K562 (cell line): ENCODE results near the gene ARL6IP1. TPM values are rescaled to one million over a fixed set of nuclear protein-coding genes. Genes with fewer than 3 reads are reported as not detected.
A peak's percentile ranks its signal among the peaks of the same experiment; 100 is the strongest.

Source experiments
- ATF1 ChIP-seq, 2 experiments: fragments of 450-650 bp in 1 of 2; IDR thresholded peaks; 2 replicates each; pipeline ENCODE4 v1.6.1; 2016; ENCODE audit warnings: missing compliant biosample characterization in 1 of 2, missing genetic modification characterization in 1 of 2
- BCL6 ChIP-seq: fragments of 250-450 bp; sonication (Bioruptor Pico); IDR thresholded peaks from 2 replicates; pipeline ENCODE4 v1.4.0; 2020
- BHLHE40 ChIP-seq: IDR thresholded peaks from 2 replicates; pipeline ENCODE4 v1.6.1; 2011; ENCODE audit warnings: low read length, improper control_type of control experiment
- CBX1 ChIP-seq: sonication (generic); IDR thresholded peaks from 2 replicates; pipeline ENCODE4 v1.6.1; 2016; ENCODE audit warnings: antibody characterized with exemption, low read depth, mild to moderate bottlenecking
- CGGBP1 ChIP-seq: fragments of 250-450 bp; sonication (Bioruptor Pico); IDR thresholded peaks from 2 replicates; pipeline ENCODE4 v1.9.0; 2021; ENCODE audit warnings: mild to moderate bottlenecking
- COPS2 ChIP-seq: fragments of 450-650 bp; conservative IDR thresholded peaks from 2 replicates; pipeline ENCODE4 v1.6.1; 2016; ENCODE audit warnings: mild to moderate bottlenecking, moderate library complexity
- FOS ChIP-seq: IDR thresholded peaks from 3 replicates; pipeline ENCODE4 v1.6.1; 2011; ENCODE audit not compliant: insufficient read length; ENCODE audit errors: extremely low read depth
- FOXK2 ChIP-seq, 2 experiments: fragments of 450-650 bp; IDR thresholded peaks in 1 of 2; conservative IDR thresholded peaks in 1 of 2; 2 replicates each; pipeline ENCODE4 v1.6.1; 2016; ENCODE audit warnings: low read depth in 2 of 2, mild to moderate bottlenecking in 1 of 2
- GTF2A2 ChIP-seq: IDR thresholded peaks from 2 replicates; pipeline ENCODE4 v1.6.1; 2016; ENCODE audit warnings: mild to moderate bottlenecking, missing genetic modification characterization, missing compliant biosample characterization
- HMBOX1 ChIP-seq: sonication (generic); IDR thresholded peaks from 2 replicates; pipeline ENCODE4 v1.6.1; 2016
- MAX ChIP-seq: sonication (generic); formaldehyde crosslinking; IDR thresholded peaks from 2 replicates; pipeline ENCODE4 v1.9.0; 2022; ENCODE audit warnings: mild to moderate bottlenecking, missing genetic modification reagents
- NELFE ChIP-seq: IDR thresholded peaks from 2 replicates; pipeline ENCODE4 v1.6.1; 2011; ENCODE audit warnings: mild to moderate bottlenecking; ENCODE audit not compliant: insufficient read depth, insufficient read length
- PURB ChIP-seq: sonication (generic); formaldehyde crosslinking; IDR thresholded peaks from 2 replicates; pipeline ENCODE4 v1.9.0; 2021; ENCODE audit warnings: low read depth, mild to moderate bottlenecking, missing genetic modification reagents
- RAD21 ChIP-seq, 2 experiments: fragments of 250-450 bp in 1 of 2; fragments of 450-650 bp in 1 of 2; sonication (Bioruptor Pico) in 1 of 2; formaldehyde crosslinking in 1 of 2; IDR thresholded peaks in 1 of 2; conservative IDR thresholded peaks in 1 of 2; 2 replicates each; pipeline versions ENCODE4 v1.4.0 to v1.8.0; 2020 to 2022; ENCODE audit warnings: mild to moderate bottlenecking in 2 of 2, moderate library complexity in 1 of 2
- RBM14 ChIP-seq: fragments of 200-400 bp; formaldehyde crosslinking; IDR thresholded peaks from 2 replicates; pipeline ENCODE4 v1.6.1; 2018; ENCODE audit warnings: low read depth, mild to moderate bottlenecking, low read length, moderate library complexity, borderline replicate concordance; ENCODE audit not compliant: insufficient read depth
- RFX1 ChIP-seq: fragments of 450-650 bp; IDR thresholded peaks from 2 replicates; pipeline ENCODE4 v1.6.1; 2016; ENCODE audit warnings: mild to moderate bottlenecking, moderate library complexity
- RREB1 ChIP-seq: fragments of 250-450 bp; sonication (Bioruptor Pico); IDR thresholded peaks from 2 replicates; pipeline ENCODE4 v1.4.0; 2020
- SAFB ChIP-seq: fragments of 200-400 bp; formaldehyde crosslinking; IDR thresholded peaks from 2 replicates; pipeline ENCODE4 v1.6.1; 2017; ENCODE audit warnings: low read depth, low read length, borderline replicate concordance
- ZNF224 ChIP-seq: sonication (generic); formaldehyde crosslinking; IDR thresholded peaks from 2 replicates; pipeline ENCODE4 v1.8.0; 2022; ENCODE audit warnings: mild to moderate bottlenecking, missing genetic modification reagents
- ZNF445 ChIP-seq: fragments of 250-450 bp; sonication (Bioruptor Pico); IDR thresholded peaks from 2 replicates; pipeline ENCODE4 v1.4.0; 2020; ENCODE audit warnings: low read depth, mild to moderate bottlenecking, moderate library complexity
- polyA plus RNA-seq, 8 experiments: library from polyadenylated mRNA; depleted of rRNA in 4 of 8; stranded (reverse) in 5 of 8; unstranded in 3 of 8; fragments of >200 nt; fragmentation: Nextera tagmentation in 2 of 8; fragmentation: Illumina TruSeq in 1 of 8; extraction: Ambion mirVana in 2 of 8; extraction: Trizol in 1 of 8; gene quantifications; 2 replicates each; pipeline versions ENCODE4 v1.2.1 to v1.2.3, GENCODE V29; 2011 to 2014; ENCODE audit warnings: inconsistent platforms in 1 of 8, missing spikeins in 1 of 8
- total RNA-seq, 7 experiments: library from RNA; depleted of rRNA in 6 of 7; stranded (reverse); fragments of >200 nt in 6 of 7; fragmentation: Illumina TruSeq in 2 of 7; extraction: Trizol in 2 of 7; gene quantifications; 2 replicates each; pipeline versions ENCODE4 v1.2.1 to v1.2.3, GENCODE V29; 2011 to 2021; ENCODE audit warnings: low replicate concordance in 1 of 7

The ARL6IP1 gene
- total and polyA plus RNA-seq, 9 of the 15 experiments (the other 6 are each of a cell fraction or from before 2014, with no cell fraction given), result 102 to 391 (median 162) TPM

GRCh38 chr16:18801145-18801972 lies at the start of gene ARL6IP1 (continued):
- TF ChIP-seq BHLHE40 (no peak; the same call in 1 of the 2 replicates), ZNF445 (no peak), RFX1 (no peak), NELFE (peak; percentile 92), FOXK2 (conservative IDR thresholded peaks at IDR 0.05 in 1 of 2, IDR thresholded peaks at IDR 0.05 in 1 of 2; ENCODE audit: low read depth in 2 of 2) (peak; percentile 67 to 79), COPS2 (no peak), CGGBP1 (peak; percentile 84; the same call in 1 of the 2 replicates), ZNF224 (CRISPR knock-in tag) (no peak), BCL6 (CRISPR knock-in tag) (no peak), FOS (peak; percentile 84), ATF1 (CRISPR knock-in tag; IDR thresholded peaks at IDR 0.05) (0 out of 2 replicates have a peak, but pooled peaks have one; percentile 39), ATF1 (tag; IDR thresholded peaks at IDR 0.05) (peak; percentile 95), SAFB (0 out of 2 replicates have a peak, but pooled peaks have one; percentile 32), PURB (CRISPR knock-in tag) (no peak), RREB1 (no peak), HMBOX1 (peak; percentile 70; the same call in 1 of the 2 replicates), GTF2A2 (peak; percentile 82), MAX (CRISPR knock-in tag) (peak; percentile 88), RAD21 (CRISPR knock-in tag; conservative IDR thresholded peaks at IDR 0.05 in 1 of 2, IDR thresholded peaks at IDR 0.05 in 1 of 2) (peak; percentile 31 to 69; a peak in 3 of 4 replicates), RBM14 (peak; percentile 71; the same call in 1 of the 2 replicates), CBX1 (peak; percentile 99)
